HepG2 (cell line): ENCODE measurements around the gene ATP6V1C2. TPM values are rescaled to one million over a fixed set of nuclear protein-coding genes. Genes with fewer than 3 reads are reported as not detected.

Source experiments
- CAMTA2 ChIP-seq: sonication (generic); formaldehyde crosslinking; IDR thresholded peaks from 2 replicates; pipeline ENCODE4 v1.4.0; 2020; ENCODE audit warnings: mild to moderate bottlenecking, missing genetic modification reagents, borderline replicate concordance
- HCFC1 ChIP-seq: fragments of 150-350 bp; IDR thresholded peaks from 2 replicates; pipeline ENCODE4 v1.6.1; 2014; ENCODE audit warnings: low read depth, low read length
- HIVEP1 ChIP-seq: sonication (generic); formaldehyde crosslinking; IDR thresholded peaks from 2 replicates; pipeline ENCODE4 v1.4.0; 2020; ENCODE audit warnings: mild to moderate bottlenecking, missing genetic modification reagents
- NFKB2 ChIP-seq: sonication (generic); formaldehyde crosslinking; IDR thresholded peaks from 2 replicates; pipeline ENCODE4 v1.4.0; 2020; ENCODE audit warnings: missing genetic modification reagents, borderline replicate concordance
- NR2F1 ChIP-seq, 2 experiments: fragments of 450-650 bp in 1 of 2; formaldehyde crosslinking in 1 of 2; IDR thresholded peaks; 2 replicates each; pipeline versions ENCODE4 v1.5.0 to v1.6.1; 2016 to 2020; ENCODE audit warnings: mild to moderate bottlenecking in 1 of 2, missing compliant biosample characterization in 1 of 2, missing genetic modification reagents in 1 of 2, moderate library complexity in 1 of 2
- PAX8 ChIP-seq: sonication (generic); formaldehyde crosslinking; IDR thresholded peaks from 2 replicates; pipeline ENCODE4 v1.8.0; 2022; ENCODE audit warnings: mild to moderate bottlenecking, missing genetic modification reagents, borderline replicate concordance
- PLRG1 ChIP-seq: fragments of 450-650 bp; conservative IDR thresholded peaks from 2 replicates; pipeline ENCODE4 v1.6.1; 2016
- REL ChIP-seq: sonication (generic); formaldehyde crosslinking; conservative IDR thresholded peaks from 2 replicates; pipeline ENCODE4 v1.8.0; 2022; ENCODE audit warnings: mild to moderate bottlenecking, missing genetic modification reagents, moderate library complexity
- ZNF205 ChIP-seq: IDR thresholded peaks from 2 replicates; pipeline ENCODE4 v1.6.1; 2018; ENCODE audit warnings: missing biosample characterization, missing genetic modification reagents
- ZNF253 ChIP-seq: sonication (generic); formaldehyde crosslinking; IDR thresholded peaks from 2 replicates; pipeline ENCODE4 v1.8.0; 2022; ENCODE audit warnings: mild to moderate bottlenecking, missing genetic modification reagents, borderline replicate concordance
- ZNF30 ChIP-seq: sonication (generic); formaldehyde crosslinking; IDR thresholded peaks from 2 replicates; pipeline ENCODE4 v1.5.0; 2020; ENCODE audit warnings: mild to moderate bottlenecking, missing genetic modification reagents
- ZNF44 ChIP-seq: sonication (generic); formaldehyde crosslinking; IDR thresholded peaks from 2 replicates; pipeline ENCODE4 v1.5.1; 2020; ENCODE audit warnings: mild to moderate bottlenecking, missing genetic modification reagents
- ZNF597 ChIP-seq: sonication (generic); formaldehyde crosslinking; IDR thresholded peaks from 2 replicates; pipeline ENCODE4 v1.5.0; 2020; ENCODE audit warnings: missing genetic modification reagents
- ZSCAN25 ChIP-seq: sonication (generic); formaldehyde crosslinking; IDR thresholded peaks from 2 replicates; pipeline ENCODE4 v1.8.0; 2022; ENCODE audit warnings: mild to moderate bottlenecking, missing genetic modification reagents
- ZSCAN5A ChIP-seq: sonication (generic); formaldehyde crosslinking; IDR thresholded peaks from 2 replicates; pipeline ENCODE4 v1.8.0; 2022; ENCODE audit warnings: mild to moderate bottlenecking, missing genetic modification reagents, borderline replicate concordance
- polyA plus RNA-seq, 8 experiments: library from polyadenylated mRNA; depleted of rRNA in 3 of 8; stranded (reverse) in 7 of 8; unstranded in 1 of 8; fragments of >200 nt; fragmentation: Illumina TruSeq in 4 of 8; extraction: Trizol in 4 of 8; gene quantifications; 2 replicates each; pipeline versions ENCODE4 v1.2.1 to v1.2.3, GENCODE V29; 2011 to 2016; ENCODE audit warnings: low read depth in 4 of 8, missing spikeins in 1 of 8, mixed read lengths in 1 of 8; ENCODE audit not compliant: insufficient read depth in 1 of 8
- total RNA-seq, 5 experiments: library from RNA; depleted of rRNA; stranded (reverse); fragments of >200 nt; fragmentation: Illumina TruSeq; extraction: Trizol; gene quantifications; 2 replicates each; pipeline ENCODE4 v1.2.3, GENCODE V29; 2016; ENCODE audit warnings: low read depth in 1 of 5
- TF ChIP-seq, protein P1 (sequence below): sonication (generic); formaldehyde crosslinking; IDR thresholded peaks from 2 replicates; pipeline ENCODE4 v1.9.0; 2021; ENCODE audit warnings: mild to moderate bottlenecking, missing genetic modification reagents
- TF ChIP-seq, protein P2 (sequence below): IDR thresholded peaks from 2 replicates; pipeline ENCODE4 v1.6.1; 2018; ENCODE audit warnings: missing genetic modification reagents

Gene ATP6V1C2
- total and polyA plus RNA-seq, 2 of the 13 experiments (the other 11 are each of a cell fraction or from before 2014, with no cell fraction given), result 0.04 to 0.29 TPM

- TF ChIP-seq ZNF30 (no peak), HCFC1 (no peak), ZSCAN5A (no peak), PAX8 (CRISPR knock-in tag) (no peak; the same call in 1 of the 2 replicates), ZNF253 (CRISPR knock-in tag) (no peak), HIVEP1 (CRISPR knock-in tag) (no peak), ZNF205 (CRISPR knock-in tag) (0 out of 2 replicates have a peak, but pooled peaks have one; percentile 40), NR2F1 (CRISPR knock-in tag; IDR thresholded peaks at IDR 0.05) (no peak), CAMTA2 (CRISPR knock-in tag) (no peak), ZSCAN25 (peak; percentile 100), NFKB2 (CRISPR knock-in tag) (peak; percentile 59; the same call in 1 of the 2 replicates), ZNF44 (CRISPR knock-in tag) (no peak), ZNF597 (CRISPR knock-in tag) (no peak), REL (CRISPR knock-in tag) (0 out of 2 replicates have a peak, but pooled peaks have one; percentile 62), PLRG1 (no peak)
- TF ChIP-seq, protein P1, sequence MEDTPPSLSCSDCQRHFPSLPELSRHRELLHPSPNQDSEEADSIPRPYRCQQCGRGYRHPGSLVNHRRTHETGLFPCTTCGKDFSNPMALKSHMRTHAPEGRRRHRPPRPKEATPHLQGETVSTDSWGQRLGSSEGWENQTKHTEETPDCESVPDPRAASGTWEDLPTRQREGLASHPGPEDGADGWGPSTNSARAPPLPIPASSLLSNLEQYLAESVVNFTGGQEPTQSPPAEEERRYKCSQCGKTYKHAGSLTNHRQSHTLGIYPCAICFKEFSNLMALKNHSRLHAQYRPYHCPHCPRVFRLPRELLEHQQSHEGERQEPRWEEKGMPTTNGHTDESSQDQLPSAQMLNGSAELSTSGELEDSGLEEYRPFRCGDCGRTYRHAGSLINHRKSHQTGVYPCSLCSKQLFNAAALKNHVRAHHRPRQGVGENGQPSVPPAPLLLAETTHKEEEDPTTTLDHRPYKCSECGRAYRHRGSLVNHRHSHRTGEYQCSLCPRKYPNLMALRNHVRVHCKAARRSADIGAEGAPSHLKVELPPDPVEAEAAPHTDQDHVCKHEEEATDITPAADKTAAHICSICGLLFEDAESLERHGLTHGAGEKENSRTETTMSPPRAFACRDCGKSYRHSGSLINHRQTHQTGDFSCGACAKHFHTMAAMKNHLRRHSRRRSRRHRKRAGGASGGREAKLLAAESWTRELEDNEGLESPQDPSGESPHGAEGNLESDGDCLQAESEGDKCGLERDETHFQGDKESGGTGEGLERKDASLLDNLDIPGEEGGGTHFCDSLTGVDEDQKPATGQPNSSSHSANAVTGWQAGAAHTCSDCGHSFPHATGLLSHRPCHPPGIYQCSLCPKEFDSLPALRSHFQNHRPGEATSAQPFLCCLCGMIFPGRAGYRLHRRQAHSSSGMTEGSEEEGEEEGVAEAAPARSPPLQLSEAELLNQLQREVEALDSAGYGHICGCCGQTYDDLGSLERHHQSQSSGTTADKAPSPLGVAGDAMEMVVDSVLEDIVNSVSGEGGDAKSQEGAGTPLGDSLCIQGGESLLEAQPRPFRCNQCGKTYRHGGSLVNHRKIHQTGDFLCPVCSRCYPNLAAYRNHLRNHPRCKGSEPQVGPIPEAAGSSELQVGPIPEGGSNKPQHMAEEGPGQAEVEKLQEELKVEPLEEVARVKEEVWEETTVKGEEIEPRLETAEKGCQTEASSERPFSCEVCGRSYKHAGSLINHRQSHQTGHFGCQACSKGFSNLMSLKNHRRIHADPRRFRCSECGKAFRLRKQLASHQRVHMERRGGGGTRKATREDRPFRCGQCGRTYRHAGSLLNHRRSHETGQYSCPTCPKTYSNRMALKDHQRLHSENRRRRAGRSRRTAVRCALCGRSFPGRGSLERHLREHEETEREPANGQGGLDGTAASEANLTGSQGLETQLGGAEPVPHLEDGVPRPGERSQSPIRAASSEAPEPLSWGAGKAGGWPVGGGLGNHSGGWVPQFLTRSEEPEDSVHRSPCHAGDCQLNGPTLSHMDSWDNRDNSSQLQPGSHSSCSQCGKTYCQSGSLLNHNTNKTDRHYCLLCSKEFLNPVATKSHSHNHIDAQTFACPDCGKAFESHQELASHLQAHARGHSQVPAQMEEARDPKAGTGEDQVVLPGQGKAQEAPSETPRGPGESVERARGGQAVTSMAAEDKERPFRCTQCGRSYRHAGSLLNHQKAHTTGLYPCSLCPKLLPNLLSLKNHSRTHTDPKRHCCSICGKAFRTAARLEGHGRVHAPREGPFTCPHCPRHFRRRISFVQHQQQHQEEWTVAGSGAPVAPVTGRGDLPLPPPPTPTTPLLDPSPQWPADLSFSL (CRISPR knock-in tag), result no peak
- TF ChIP-seq, protein P2, sequence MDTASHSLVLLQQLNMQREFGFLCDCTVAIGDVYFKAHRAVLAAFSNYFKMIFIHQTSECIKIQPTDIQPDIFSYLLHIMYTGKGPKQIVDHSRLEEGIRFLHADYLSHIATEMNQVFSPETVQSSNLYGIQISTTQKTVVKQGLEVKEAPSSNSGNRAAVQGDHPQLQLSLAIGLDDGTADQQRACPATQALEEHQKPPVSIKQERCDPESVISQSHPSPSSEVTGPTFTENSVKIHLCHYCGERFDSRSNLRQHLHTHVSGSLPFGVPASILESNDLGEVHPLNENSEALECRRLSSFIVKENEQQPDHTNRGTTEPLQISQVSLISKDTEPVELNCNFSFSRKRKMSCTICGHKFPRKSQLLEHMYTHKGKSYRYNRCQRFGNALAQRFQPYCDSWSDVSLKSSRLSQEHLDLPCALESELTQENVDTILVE (CRISPR knock-in tag), result peak; percentile 64; the same call in 1 of the 2 replicates
These were observed 91.1 kb downstream of the ATP6V1C2 start, which contains the start of gene PDIA6 (continued) for GRCh38 chr2:10812362-10813162.
